ENCODE data around the gene PDE7B. TPM values are rescaled to one million over a fixed set of nuclear protein-coding genes. Genes with fewer than 3 reads are reported as not detected.

The PDE7B gene
- total and polyA plus RNA-seq, 2 of the 4 experiments (the other 2 are of a cell fraction): 7.8 to 12.4 TPM

DNA sequence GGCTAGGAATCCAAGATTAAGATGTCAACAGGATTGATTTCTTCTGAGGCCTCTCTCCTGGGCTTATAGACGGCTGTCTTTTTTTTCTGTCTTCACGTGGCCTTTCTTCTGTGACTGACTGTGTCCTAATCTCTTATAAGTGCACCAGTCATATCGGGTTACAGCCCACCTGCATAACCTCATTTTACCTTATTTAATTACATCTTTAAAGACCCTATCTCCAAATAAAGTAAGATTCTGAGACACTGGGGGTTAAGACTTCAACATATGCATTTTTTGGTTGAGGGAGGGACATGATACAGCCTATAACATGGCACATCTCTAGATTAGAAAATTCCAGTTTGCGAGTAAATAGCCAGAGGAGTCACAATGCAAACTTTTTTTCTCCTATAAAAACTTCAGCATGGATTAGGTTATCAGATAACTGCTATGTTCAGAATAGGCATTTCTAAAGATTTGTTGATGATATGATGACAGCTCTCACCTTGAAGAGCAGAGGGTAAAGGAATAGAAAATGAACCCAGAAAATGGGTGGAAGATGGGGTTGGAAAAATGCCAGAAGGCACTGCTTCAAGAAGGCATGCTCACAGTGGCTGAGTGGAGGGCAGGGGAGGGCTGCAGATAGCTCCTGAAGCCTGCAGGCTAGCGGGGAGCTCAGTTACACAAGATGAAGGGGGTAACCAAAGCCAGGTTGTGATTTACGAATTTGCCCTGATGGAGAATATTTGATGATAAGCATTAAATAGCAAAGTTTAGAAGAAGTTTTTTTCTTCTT is 8.7 kb upstream of the PDE7B start:
- H2BK20ac ChIP-seq (ENCODE audit: low read depth, low read length): no peak overlapping the region
- H4K8ac ChIP-seq (ENCODE audit: low read depth in 2 of 2, low read length in 2 of 2): no peak overlapping the region; a peak in 1 of 4 replicates
- dilution Hi-C loops (cut with HindIII; ENCODE audit: low sequenced_read_pairs, unreplicated experiment) (no loop called here), intact Hi-C loops (cut with micrococcal nuclease) (no loop called here), in situ Hi-C loops (cut with MboI; ENCODE audit: low sequenced_read_pairs) (no loop called here)
- H3K4me2 ChIP-seq (ENCODE audit: low read depth, low read length): no peak overlapping the region
- no peaks in the 10 kb centered on the region for H3K27me3 ChIP-seq (ENCODE audit: control insufficient read depth, insufficient read depth, low read length)
- H3K18ac ChIP-seq (ENCODE audit: low read depth, low read length): no peak overlapping the region
- H3K36me3 ChIP-seq (ENCODE audit: control insufficient read depth, insufficient read depth, low read length): no peaks in the 10 kb centered on the region
- ATAC-seq (ENCODE audit: low read depth) (no peak), DNase-seq (no peak)
- no peak overlapping the region for H4K5ac ChIP-seq (ENCODE audit: low read depth, low read length)
- H2BK15ac ChIP-seq (ENCODE audit: low read depth, low read length): no peak overlapping the region
- H2AK9ac ChIP-seq (replicated peaks; ENCODE audit: low read depth, low read length, poor library complexity): no peak overlapping the region
- H3K23ac ChIP-seq (ENCODE audit: low read depth, low read length): no peak overlapping the region
- POLR2A ChIA-PET (ENCODE audit: unreplicated experiment): no interaction called here
- 93% methylated on average over 2 of the region's 6 CpGs; no CpG with 5 or more reads in 1 of the 2 experiments for WGBS, 2 experiments (ENCODE audit: extremely low coverage in 2 of 2, insufficient read length in 1 of 2)
- H2BK120ac ChIP-seq (ENCODE audit: low read depth, low read length): no peak overlapping the region
- no peak overlapping the region for H2BK5ac ChIP-seq (ENCODE audit: low read depth, low read length, poor library complexity, severe bottlenecking)
- H4K20me1 ChIP-seq (ENCODE audit: insufficient read depth, low read length): no peaks in the 10 kb centered on the region
- H2AK5ac ChIP-seq (ENCODE audit: low read depth, low read length): no peak overlapping the region
- CTCF ChIA-PET: no interaction called here
- H4K91ac ChIP-seq (ENCODE audit: insufficient read depth, low read depth, low read length): no peak overlapping the region
- H3K4ac ChIP-seq (ENCODE audit: low read depth, low read length): no peak overlapping the region
- H2AFZ ChIP-seq (replicated peaks; ENCODE audit: low read length, poor library complexity): no peak overlapping the region
- TF ChIP-seq CHD1 (IDR thresholded peaks at IDR 0.05; ENCODE audit: low read depth, low read length) (no peak), BHLHE40 (IDR thresholded peaks at IDR 0.05; ENCODE audit: low read depth, low read length) (no peak), RFX5 (IDR thresholded peaks at IDR 0.05; ENCODE audit: low read depth, low read length) (no peak), MAFK (IDR thresholded peaks at IDR 0.05; ENCODE audit: low read depth, low read length) (no peak), MXI1 (IDR thresholded peaks at IDR 0.05; ENCODE audit: borderline replicate concordance, low read depth, low read length) (no peak), NFE2L2 (IDR thresholded peaks at IDR 0.05; ENCODE audit: low read depth, low read length) (no peak)
- BruUV-seq (replicated peaks): no TSS peak
- no peak overlapping the region for H3K14ac ChIP-seq (replicated peaks; ENCODE audit: low read depth, low read length)
- no peaks in the 10 kb centered on the region for H3K9me1 ChIP-seq (ENCODE audit: insufficient read depth, low read length)
- H3K4me1 ChIP-seq (ENCODE audit: control insufficient read depth, insufficient read depth, low read length): no peaks in the 10 kb centered on the region
- H3K4me3 ChIP-seq (ENCODE audit: insufficient read depth, low read depth, low read length): no peak overlapping the region
- no peak overlapping the region for H3K56ac ChIP-seq (ENCODE audit: extremely low read depth, insufficient read depth, low read length)
- no peaks in the 10 kb centered on the region for H3K79me1 ChIP-seq (ENCODE audit: low read depth in 1 of 2, low read length in 2 of 2)
- H3K9ac ChIP-seq (ENCODE audit: low read depth, low read length): no peak overlapping the region
- no peak overlapping the region for H3K27ac ChIP-seq (ENCODE audit: insufficient read depth, low read length)
- peaks cover 2% of the 10 kb centered on the region; the same call in 1 of the 2 replicates for H3K9me3 ChIP-seq (ENCODE audit: control insufficient read depth, insufficient read depth, low read length)
